Mucosa of rectum (tissue), 2 donors: ENCODE data around the gene CALN1.
"Not testable (repeated sequence)": the region's sequence is repeated elsewhere in the genome, so short reads cannot be mapped to it uniquely, and the experiment has no call there.

ENCODE experiments used
- H3K27ac ChIP-seq, 2 donors: one replicate each; pipeline ENCODE4 v1.7.0; 2013; ENCODE audit warnings: inconsistent platforms in 2 of 2, low read depth in 2 of 2, low read length in 2 of 2
- H3K27me3 ChIP-seq, 2 donors: one replicate each; pipeline ENCODE4 v1.7.0; 2013; ENCODE audit warnings: low read length in 2 of 2; ENCODE audit not compliant: control insufficient read depth in 2 of 2, insufficient read depth in 2 of 2
- H3K36me3 ChIP-seq, 2 donors: one replicate each; pipeline ENCODE4 v1.7.0; 2013; ENCODE audit warnings: low read length in 2 of 2; ENCODE audit not compliant: control insufficient read depth in 2 of 2, insufficient read depth in 2 of 2
- H3K4me1 ChIP-seq, 2 donors: one replicate each; pipeline ENCODE4 v1.7.0; 2013; ENCODE audit warnings: low read length in 2 of 2, mild to moderate bottlenecking in 1 of 2; ENCODE audit not compliant: control insufficient read depth in 2 of 2, insufficient read depth in 2 of 2
- H3K4me3 ChIP-seq, 2 donors: one replicate each; pipeline ENCODE4 v1.7.0; 2013; ENCODE audit warnings: low read length in 2 of 2
- H3K9ac ChIP-seq, 2 donors: one replicate each; pipeline ENCODE4 v1.7.0; 2013; ENCODE audit warnings: low read length in 2 of 2, low read depth in 1 of 2, mild to moderate bottlenecking in 1 of 2
- H3K9me3 ChIP-seq, 2 donors: one replicate each; pipeline ENCODE4 v1.7.0; 2013; ENCODE audit warnings: low read length in 2 of 2; ENCODE audit not compliant: control insufficient read depth in 2 of 2
- donor health status: healthy.
- donor health status: Normal muscosa, but diverticular disease.

Gene CALN1

DNA sequence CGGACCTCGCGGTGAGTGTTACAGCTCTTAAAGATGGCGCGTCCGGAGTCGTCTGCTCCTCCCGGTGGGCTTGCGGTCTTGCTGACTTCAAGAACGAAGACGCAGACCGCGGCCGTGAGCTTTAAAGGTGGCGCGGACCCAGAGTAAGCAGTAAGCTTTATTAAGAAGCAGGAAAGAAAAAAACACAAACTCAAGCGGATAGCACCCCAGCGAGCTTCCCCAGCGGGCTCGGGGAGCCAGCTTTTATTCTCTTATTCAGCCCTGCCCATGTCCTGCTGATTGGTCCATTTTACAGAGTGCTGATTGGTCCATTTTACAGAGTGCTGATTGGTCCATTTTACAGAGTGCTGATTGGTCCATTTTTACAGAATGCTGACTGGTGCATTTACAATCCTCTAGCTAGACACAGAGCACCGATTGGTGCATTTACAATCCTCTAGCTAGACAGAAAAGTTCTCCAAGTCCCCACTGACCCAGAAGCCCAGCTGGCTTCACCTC lies at the start of gene CALN1:
Gene CALN1 (minus strand): TSS at position 218 of the 498 bp plus-strand sequence.
- H3K27me3 ChIP-seq, H3K9ac ChIP-seq, H3K36me3 ChIP-seq, H3K27ac ChIP-seq, H3K4me1 ChIP-seq, H3K9me3 ChIP-seq, H3K4me3 ChIP-seq: not testable (repeated sequence)

DNA sequence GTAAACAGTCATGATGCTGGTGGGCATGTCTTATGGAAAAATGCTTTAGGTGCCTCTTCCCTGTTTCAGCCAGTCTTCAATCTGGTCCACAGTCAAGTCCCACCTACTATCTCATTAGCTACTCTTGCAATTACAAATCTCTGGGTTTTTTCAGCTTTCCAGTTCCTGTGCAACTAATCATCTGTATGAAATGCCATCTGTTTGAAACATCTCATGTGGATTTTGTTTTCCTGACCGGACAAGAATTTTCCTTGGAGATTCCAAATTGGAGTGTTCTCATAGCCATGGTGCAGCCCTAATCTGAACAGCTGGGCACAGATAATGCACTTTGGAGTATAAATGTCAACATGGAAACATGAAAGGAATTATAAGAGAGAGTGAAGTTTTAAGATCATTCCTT lies 41.3 kb upstream of the CALN1 start:
- no peaks in the 10 kb centered on the region for H3K4me1 ChIP-seq
- no peak overlapping the region for H3K9ac ChIP-seq
- H3K27ac ChIP-seq, result no peak overlapping the region
- no peaks in the 10 kb centered on the region for H3K27me3 ChIP-seq
- H3K4me3 ChIP-seq, result no peak overlapping the region
- no peaks in the 10 kb centered on the region for H3K36me3 ChIP-seq
- no peaks in the 10 kb centered on the region for H3K9me3 ChIP-seq

DNA sequence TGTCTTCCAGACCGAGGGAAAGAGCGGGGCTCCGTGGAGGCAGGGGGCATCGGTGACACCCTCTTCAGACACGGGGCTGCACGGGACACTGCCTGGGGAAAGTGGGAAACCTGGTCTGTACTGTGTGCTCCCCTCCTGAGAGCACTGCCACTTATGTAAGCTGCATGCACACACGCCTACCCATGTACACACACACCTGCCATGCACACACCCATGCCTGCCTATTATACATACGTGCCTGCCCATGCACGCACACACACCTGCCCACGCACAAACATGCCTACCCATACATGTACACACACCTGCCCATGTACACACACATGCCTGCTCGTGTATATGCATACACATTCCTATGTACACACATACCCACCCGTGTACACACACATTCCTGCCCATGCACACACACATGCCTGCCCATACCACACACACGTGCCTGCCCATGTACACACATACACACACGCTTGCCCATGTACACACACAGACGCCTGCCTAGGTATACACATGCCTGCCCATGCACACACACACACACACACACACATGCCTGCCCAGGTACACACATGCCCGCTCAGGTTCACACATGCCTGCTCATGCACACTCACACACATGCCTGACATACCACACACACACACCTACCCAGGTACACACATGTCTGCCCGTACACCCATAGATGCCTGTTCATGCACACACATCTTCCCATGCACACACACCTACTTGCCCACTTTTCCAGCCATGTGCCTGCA lies 35.5 kb upstream of the CALN1 start:
- H3K4me1 ChIP-seq, result no peaks in the 10 kb centered on the region
- H3K27ac ChIP-seq, result no peak overlapping the region
- H3K4me3 ChIP-seq, result no peak overlapping the region
- H3K36me3 ChIP-seq, result no peaks in the 10 kb centered on the region
- no peaks in the 10 kb centered on the region for H3K9me3 ChIP-seq
- peaks cover 0 to 4% of the 10 kb centered on the region in 2 donors for H3K27me3 ChIP-seq
- H3K9ac ChIP-seq, result no peak overlapping the region

DNA sequence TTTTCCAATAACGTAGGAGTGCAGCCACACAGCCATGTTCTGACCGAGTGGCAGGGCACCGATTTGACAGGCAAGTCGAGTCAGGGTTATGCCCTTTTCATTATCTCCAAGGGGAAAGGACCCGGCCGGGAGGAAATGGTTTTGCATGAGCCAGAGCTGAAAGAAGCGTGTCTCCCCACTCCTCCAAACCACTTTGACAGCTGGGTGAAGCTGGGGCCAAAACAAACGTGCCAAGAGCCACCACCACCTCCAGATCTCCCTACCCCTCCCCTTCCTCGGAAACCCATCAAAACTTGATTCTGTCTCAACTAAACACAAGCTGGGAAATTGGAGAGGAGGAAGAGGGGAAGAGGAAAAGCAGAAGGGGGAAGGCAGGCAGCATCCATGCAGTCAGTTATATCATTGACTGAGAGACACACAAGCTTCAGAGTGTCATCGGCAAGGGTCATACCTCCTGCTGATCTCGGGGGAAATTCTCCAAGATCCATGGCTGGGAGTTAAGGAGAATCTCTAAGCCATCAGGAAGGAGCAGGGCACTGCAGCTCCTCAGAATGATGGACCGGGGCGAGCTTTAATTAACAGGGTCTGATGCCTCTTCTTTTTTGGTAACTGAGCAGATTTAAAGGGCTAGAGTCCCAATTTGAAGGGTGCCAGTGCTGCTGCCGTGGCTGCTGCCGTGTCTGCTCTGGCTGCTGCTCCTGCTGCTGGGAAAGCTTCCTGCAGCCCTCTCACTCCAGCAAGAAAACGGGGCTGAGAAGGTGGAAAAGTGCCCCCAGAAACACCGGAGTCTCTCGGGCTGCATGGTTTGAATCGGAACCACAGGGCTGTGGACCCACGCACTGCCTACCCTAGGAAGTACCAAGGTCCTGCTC lies 34.7 kb upstream of the CALN1 start:
- H3K27ac ChIP-seq, result no peak overlapping the region
- H3K4me3 ChIP-seq, result no peak overlapping the region
- no peaks in the 10 kb centered on the region for H3K36me3 ChIP-seq
- H3K9me3 ChIP-seq, result no peaks in the 10 kb centered on the region
- H3K9ac ChIP-seq, result no peak overlapping the region
- peaks cover 0 to 4% of the 10 kb centered on the region in 2 donors for H3K27me3 ChIP-seq
- H3K4me1 ChIP-seq, result no peaks in the 10 kb centered on the region

DNA sequence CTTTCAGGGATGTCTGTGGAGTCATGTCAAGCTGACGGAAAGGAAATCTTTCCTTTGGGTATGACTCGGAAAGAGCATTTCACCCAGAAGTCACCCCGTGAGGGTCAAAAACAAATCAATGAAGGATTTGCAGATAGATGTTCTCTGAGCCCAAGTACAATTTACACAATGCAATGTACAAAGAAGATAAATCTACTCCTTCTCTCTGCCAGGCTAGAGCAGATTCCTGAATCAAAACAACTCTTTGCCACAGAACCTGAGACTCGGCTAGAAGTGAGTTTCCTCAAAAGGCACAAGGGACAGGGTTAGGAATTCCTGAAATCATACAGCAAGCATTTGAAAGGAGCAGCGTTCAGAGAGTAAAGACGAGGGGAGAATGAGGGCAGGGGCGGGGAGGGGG lies 34.0 kb upstream of the CALN1 start:
- H3K9ac ChIP-seq, result no peak overlapping the region
- peaks cover 0 to 4% of the 10 kb centered on the region in 2 donors for H3K27me3 ChIP-seq
- H3K4me1 ChIP-seq, result no peaks in the 10 kb centered on the region
- no peak overlapping the region for H3K4me3 ChIP-seq
- H3K9me3 ChIP-seq, result no peaks in the 10 kb centered on the region
- no peaks in the 10 kb centered on the region for H3K36me3 ChIP-seq
- no peak overlapping the region for H3K27ac ChIP-seq

DNA sequence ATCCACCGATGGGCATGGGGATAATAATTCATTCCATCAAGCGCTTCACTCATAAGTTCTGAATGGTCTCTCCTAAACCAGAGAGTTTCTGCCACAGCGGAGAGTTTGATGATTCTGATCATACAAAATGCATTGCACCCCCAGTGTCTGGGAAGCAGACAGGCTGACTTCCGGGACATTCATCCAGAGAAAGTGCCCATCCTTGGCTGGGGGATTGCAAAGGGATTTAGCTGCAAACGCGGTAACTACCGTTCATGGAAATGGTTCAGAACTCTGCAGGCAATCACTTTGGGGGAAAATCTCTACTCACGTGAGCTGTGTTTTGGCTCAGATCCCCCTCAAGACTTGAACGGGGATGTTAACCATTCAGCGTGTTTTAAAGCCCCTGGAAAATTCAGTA lies 33.4 kb upstream of the CALN1 start:
- no peaks in the 10 kb centered on the region for H3K36me3 ChIP-seq
- no peaks in the 10 kb centered on the region for H3K9me3 ChIP-seq
- H3K4me3 ChIP-seq, result no peak overlapping the region
- no peak overlapping the region for H3K27ac ChIP-seq
- H3K4me1 ChIP-seq, result no peaks in the 10 kb centered on the region
- no peak overlapping the region for H3K9ac ChIP-seq
- H3K27me3 ChIP-seq, result peaks cover 0 to 4% of the 10 kb centered on the region in 2 donors

DNA sequence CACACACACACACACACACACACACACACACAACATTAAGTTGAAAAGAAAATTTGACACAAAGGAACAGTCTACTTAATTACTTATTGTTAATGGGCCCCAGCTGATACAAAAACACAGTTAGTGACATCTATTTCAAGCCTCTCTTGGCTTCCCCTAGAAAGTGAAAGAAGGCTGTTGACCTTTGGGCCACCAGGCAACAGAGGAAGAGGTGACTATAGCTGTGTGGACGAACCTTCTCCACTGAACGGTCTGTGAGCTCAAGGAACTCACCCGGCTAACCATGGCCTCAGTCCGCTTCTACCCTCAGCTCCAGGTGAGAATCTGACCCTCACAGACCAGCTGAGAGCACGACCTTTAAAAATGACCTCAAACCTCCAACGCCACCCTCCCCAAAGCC lies 32.9 kb upstream of the CALN1 start:
- H3K9ac ChIP-seq, result no peak overlapping the region
- no peak overlapping the region for H3K27ac ChIP-seq
- H3K4me1 ChIP-seq, result no peaks in the 10 kb centered on the region
- H3K36me3 ChIP-seq, result no peaks in the 10 kb centered on the region
- peaks cover 0 to 4% of the 10 kb centered on the region in 2 donors for H3K27me3 ChIP-seq
- H3K9me3 ChIP-seq, result no peaks in the 10 kb centered on the region
- no peak overlapping the region for H3K4me3 ChIP-seq

DNA sequence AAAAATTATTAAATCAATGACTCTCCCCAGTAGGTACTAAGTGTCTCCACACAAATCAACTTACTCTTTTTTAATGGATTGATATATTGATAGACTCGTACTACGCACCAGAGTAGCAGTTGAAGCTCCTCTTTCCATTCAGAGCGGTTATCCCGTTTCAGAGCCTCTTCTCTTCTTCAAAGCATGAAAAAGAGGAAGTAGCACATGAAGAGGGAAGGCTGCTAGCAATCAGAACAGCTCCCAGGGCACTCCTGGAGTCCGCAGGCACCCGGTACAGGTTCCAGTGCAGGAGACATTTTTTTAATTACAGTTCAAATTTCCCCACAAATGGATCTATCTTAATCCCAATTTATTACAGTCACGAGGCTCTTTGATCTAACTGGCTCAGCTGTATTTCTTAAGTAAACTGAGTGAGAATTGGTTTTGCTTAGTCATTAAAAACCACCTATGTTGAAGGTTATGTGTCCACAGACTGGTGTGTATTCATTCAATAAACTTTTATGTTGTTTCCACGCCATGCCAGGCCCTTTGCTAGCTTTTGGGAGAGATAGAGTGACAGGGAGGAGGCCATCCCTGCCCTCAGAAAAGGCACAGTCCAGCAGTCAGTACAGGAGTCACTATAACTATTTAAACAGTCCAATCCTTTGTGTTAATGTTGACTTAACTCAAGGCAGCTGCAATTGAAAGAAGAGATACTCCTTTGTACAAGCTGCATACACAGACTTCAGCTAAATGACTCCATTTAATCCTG lies 32.1 kb upstream of the CALN1 start:
- Histone ChIP-seq H3K9me3 (no peaks in the 10 kb centered on the region), H3K4me1 (no peaks in the 10 kb centered on the region), H3K4me3 (no peak overlapping the region), H3K27ac (no peak overlapping the region), H3K9ac (no peak overlapping the region), H3K36me3 (no peaks in the 10 kb centered on the region), H3K27me3 (peaks cover 0 to 4% of the 10 kb centered on the region in 2 donors)

DNA sequence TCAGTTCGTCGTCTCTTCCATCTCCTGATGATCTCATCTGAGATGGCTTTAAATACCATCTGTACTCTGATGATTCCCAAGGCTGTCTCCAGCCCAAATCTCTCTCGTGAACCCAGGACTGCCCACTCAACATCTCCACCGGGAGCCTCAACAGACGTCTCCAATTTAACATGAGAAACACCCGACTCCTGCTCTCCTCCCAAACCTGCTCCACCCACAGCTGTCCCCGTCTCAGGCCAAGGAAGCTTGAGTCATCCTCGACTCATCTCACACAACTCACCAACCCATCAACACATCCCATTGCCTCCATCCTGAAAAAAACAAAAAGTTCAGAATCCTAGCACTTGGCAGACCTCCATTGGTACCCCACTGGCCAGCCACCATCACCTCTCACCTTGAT lies 29.7 kb upstream of the CALN1 start:
- H3K4me3 ChIP-seq, result no peak overlapping the region
- H3K4me1 ChIP-seq, result no peaks in the 10 kb centered on the region
- H3K9me3 ChIP-seq, result no peaks in the 10 kb centered on the region
- no peaks in the 10 kb centered on the region for H3K36me3 ChIP-seq
- no peak overlapping the region for H3K9ac ChIP-seq
- no peaks in the 10 kb centered on the region for H3K27me3 ChIP-seq
- H3K27ac ChIP-seq, result no peak overlapping the region

DNA sequence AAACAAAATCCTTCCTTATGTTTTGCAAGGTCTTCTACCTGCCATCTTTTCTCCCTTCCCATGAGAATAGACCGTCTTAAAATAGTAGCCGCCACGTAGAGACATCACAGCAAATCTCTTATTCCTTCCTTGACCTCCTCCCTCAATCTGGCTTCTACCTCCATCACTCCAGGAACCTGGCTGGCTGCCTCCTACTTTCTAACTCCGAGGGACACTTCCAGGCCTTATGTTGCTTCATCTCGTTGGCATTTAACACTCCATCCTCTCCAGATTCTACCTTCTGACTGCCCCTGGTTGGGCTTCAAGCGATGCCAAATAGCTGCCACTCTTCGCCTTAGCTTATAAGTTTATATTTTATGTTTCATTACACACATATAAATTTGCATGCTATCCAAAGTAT lies 26.4 kb upstream of the CALN1 start:
- Histone ChIP-seq H3K4me3 (no peak overlapping the region), H3K27me3 (no peaks in the 10 kb centered on the region), H3K9me3 (no peaks in the 10 kb centered on the region), H3K9ac (no peak overlapping the region), H3K4me1 (no peaks in the 10 kb centered on the region), H3K36me3 (no peaks in the 10 kb centered on the region), H3K27ac (no peak overlapping the region)
